Breast epithelium (tissue), 3 donors: ENCODE results near the gene TP53.

Source experiments
- POLR2A ChIP-seq: fragments of 450-650 bp; IDR thresholded peaks from one replicate; pipeline ENCODE4 v1.6.1; 2016; ENCODE audit warnings: antibody characterized with exemption, mild to moderate bottlenecking, moderate library complexity
- POLR2AphosphoS5 ChIP-seq, 3 donors: sonication (generic); formaldehyde crosslinking; IDR thresholded peaks; one replicate each; pipeline ENCODE4 v1.6.1; 2017; ENCODE audit warnings: antibody characterized with exemption in 3 of 3
- TF ChIP-seq, protein P1 (sequence below), 3 donors: fragments of 450-650 bp; IDR thresholded peaks; one replicate each; pipeline ENCODE4 v1.5.1; 2016 to 2017; ENCODE audit warnings: antibody characterized with exemption in 3 of 3, mild to moderate bottlenecking in 3 of 3, moderate library complexity in 3 of 3

DNA sequence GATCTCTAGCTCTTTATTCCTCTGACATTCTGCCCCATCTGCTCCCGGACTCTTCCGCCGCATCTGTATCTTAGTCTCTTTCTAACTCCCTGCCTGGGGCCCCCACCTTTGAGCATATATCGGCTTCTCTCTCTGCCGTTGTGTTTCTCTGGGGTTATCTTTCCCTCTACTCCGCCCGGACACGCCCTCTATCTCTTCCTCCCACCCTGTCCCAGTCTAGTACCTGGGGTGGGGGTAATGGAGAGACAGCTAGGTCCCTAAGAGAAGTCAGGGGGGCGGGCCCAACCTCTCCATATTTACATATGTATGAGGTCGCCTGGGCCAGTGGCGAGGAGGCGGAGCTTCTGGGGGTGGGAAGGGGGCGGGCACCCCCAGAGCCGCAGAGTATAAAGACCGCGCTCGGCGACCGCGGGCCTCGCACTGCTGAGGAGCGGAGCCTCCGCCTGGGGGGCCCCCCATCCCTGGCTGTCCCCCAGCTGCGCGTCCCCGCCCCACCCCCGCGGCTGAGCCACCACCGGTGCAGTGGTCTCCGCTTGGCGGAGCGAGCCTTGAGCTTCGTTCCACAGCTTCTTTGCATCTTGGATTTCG is 36.7 kb downstream of the TP53 start, which contains the start of gene ATP1B2:
- TF ChIP-seq, protein P1, sequence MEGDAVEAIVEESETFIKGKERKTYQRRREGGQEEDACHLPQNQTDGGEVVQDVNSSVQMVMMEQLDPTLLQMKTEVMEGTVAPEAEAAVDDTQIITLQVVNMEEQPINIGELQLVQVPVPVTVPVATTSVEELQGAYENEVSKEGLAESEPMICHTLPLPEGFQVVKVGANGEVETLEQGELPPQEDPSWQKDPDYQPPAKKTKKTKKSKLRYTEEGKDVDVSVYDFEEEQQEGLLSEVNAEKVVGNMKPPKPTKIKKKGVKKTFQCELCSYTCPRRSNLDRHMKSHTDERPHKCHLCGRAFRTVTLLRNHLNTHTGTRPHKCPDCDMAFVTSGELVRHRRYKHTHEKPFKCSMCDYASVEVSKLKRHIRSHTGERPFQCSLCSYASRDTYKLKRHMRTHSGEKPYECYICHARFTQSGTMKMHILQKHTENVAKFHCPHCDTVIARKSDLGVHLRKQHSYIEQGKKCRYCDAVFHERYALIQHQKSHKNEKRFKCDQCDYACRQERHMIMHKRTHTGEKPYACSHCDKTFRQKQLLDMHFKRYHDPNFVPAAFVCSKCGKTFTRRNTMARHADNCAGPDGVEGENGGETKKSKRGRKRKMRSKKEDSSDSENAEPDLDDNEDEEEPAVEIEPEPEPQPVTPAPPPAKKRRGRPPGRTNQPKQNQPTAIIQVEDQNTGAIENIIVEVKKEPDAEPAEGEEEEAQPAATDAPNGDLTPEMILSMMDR (IDR thresholded peaks at IDR 0.05): no peak
- TF ChIP-seq POLR2A (no peak), POLR2AphosphoS5 (IDR thresholded peaks at IDR 0.05) (no peak)
